ENCODE results near the gene ZFX.
"Not testable (repeated sequence)": the region's sequence is repeated elsewhere in the genome, so short reads cannot be mapped to it uniquely, and the experiment has no call there.

The ZFX gene

DNA sequence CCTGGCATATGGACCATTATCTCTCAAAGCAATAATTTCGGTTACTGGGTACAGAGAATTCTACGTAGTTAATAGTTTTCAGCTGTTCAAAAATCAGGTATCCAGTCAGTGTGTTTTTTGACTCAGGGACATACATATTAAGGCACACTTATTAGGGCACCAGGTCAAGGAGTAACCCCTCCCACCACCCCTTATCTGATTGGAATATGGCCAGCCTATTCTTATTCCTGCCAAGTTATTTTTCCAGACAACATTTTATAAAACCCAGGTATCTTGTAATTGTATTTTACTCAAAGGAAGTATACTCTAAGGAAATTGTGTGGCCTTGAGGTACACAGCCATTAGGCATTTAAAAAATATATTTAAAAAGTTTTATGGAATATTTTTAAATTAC, 4.3 kb downstream of the ZFX start:
- H3K9me3 ChIP-seq (ENCODE audit: low read length): no peaks in the 10 kb centered on the region
- H3K4me1 ChIP-seq (ENCODE audit: insufficient read depth, low read length): peaks cover 54% of the 10 kb centered on the region
- no peaks in the 10 kb centered on the region for H3K27me3 ChIP-seq (ENCODE audit: control insufficient read depth in 1 of 2, insufficient read depth in 2 of 2, low read length in 2 of 2)
- H3K9ac ChIP-seq (ENCODE audit: low read length): no peak overlapping the region
- H3K27ac ChIP-seq (ENCODE audit: low read depth, low read length): peak overlapping the region; percentile 57
- H3K36me3 ChIP-seq (ENCODE audit: insufficient read depth, low read length): peaks cover 6% of the 10 kb centered on the region
- no peak overlapping the region for H3K4me3 ChIP-seq (ENCODE audit: low read depth in 1 of 2, low read length in 2 of 2)

DNA sequence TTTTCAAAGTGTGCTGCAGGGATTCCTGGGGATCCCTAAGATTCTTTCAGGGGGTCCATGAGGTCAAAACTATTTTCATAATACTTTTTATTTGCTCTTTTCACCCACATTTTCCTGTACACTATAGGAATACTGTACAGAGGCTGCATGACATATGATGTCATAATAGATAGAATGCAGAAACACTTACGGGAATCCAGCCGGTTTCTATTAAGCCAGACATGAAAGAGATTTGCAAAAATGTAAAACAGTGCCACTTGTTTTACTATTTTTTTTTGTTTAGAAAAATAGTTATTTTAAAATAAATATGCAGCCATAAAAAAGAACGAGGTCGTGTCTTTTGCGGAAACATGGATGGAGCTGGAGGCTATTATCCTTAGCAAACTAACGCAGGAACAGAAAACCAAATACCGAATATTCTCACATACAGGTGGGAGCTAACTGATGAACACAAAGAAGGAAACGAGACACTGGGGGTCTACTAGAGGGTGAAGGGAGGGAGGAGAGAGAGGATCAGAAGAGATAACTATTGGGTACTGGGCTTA, 5.0 kb downstream of the ZFX start:
- H3K4me3 ChIP-seq (ENCODE audit: low read depth in 1 of 2, low read length in 2 of 2): no peak overlapping the region
- peaks cover 54% of the 10 kb centered on the region for H3K4me1 ChIP-seq (ENCODE audit: insufficient read depth, low read length)
- H3K27me3 ChIP-seq (ENCODE audit: control insufficient read depth in 1 of 2, insufficient read depth in 2 of 2, low read length in 2 of 2): no peaks in the 10 kb centered on the region
- no peaks in the 10 kb centered on the region for H3K9me3 ChIP-seq (ENCODE audit: low read length)
- no peak overlapping the region for H3K27ac ChIP-seq (ENCODE audit: low read depth, low read length)
- no peak overlapping the region for H3K9ac ChIP-seq (ENCODE audit: low read length)
- H3K36me3 ChIP-seq (ENCODE audit: insufficient read depth, low read length): peaks cover 6% of the 10 kb centered on the region

- H3K27me3 ChIP-seq (ENCODE audit: control insufficient read depth in 1 of 2, insufficient read depth in 2 of 2, low read length in 2 of 2); H3K9me3 ChIP-seq (ENCODE audit: low read length); H3K4me3 ChIP-seq (ENCODE audit: low read depth in 1 of 2, low read length in 2 of 2); H3K27ac ChIP-seq (ENCODE audit: low read depth, low read length); H3K36me3 ChIP-seq (ENCODE audit: insufficient read depth, low read length); H3K9ac ChIP-seq (ENCODE audit: low read length): not testable (repeated sequence)
- H3K4me1 ChIP-seq (ENCODE audit: insufficient read depth, low read length): peaks cover 54% of the 10 kb centered on the region
Observed at GRCh38 chrX:24155747-24156146, 6.2 kb downstream of the ZFX start.

DNA sequence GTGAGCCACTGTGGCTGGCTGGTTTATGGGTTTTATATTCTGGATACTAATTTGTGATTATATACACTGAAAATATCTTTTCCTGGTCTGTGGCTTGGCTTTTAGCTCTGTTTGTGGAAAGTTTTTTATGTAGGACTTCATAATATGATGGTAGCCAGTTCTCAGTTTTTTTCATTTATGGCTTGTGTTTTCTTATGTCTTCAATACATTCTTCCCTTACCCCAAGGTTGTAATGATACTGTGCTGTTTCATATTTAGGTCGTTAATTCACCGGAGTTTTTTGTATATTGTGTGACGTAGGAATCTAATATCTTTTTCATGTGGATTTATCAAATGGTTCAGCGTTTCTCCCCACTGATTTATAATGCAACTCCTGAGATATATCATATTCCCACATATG, 6.6 kb downstream of the ZFX start:
- no peak overlapping the region for H3K9ac ChIP-seq (ENCODE audit: low read length)
- H3K27ac ChIP-seq (ENCODE audit: low read depth, low read length): no peak overlapping the region
- H3K4me1 ChIP-seq (ENCODE audit: insufficient read depth, low read length): peaks cover 52% of the 10 kb centered on the region
- H3K36me3 ChIP-seq (ENCODE audit: insufficient read depth, low read length): peaks cover 6% of the 10 kb centered on the region
- H3K9me3 ChIP-seq (ENCODE audit: low read length): no peaks in the 10 kb centered on the region
- no peaks in the 10 kb centered on the region for H3K27me3 ChIP-seq (ENCODE audit: control insufficient read depth in 1 of 2, insufficient read depth in 2 of 2, low read length in 2 of 2)
- no peak overlapping the region for H3K4me3 ChIP-seq (ENCODE audit: low read depth in 1 of 2, low read length in 2 of 2)

- H3K27me3 ChIP-seq (ENCODE audit: control insufficient read depth in 1 of 2, insufficient read depth in 2 of 2, low read length in 2 of 2): no peaks in the 10 kb centered on the region
- no peak overlapping the region for H3K9ac ChIP-seq (ENCODE audit: low read length)
- no peaks in the 10 kb centered on the region for H3K9me3 ChIP-seq (ENCODE audit: low read length)
- H3K36me3 ChIP-seq (ENCODE audit: insufficient read depth, low read length): no peaks in the 10 kb centered on the region
- no peak overlapping the region for H3K4me3 ChIP-seq (ENCODE audit: low read depth in 1 of 2, low read length in 2 of 2)
- no peak overlapping the region for H3K27ac ChIP-seq (ENCODE audit: low read depth, low read length)
- peaks cover 28% of the 10 kb centered on the region for H3K4me1 ChIP-seq (ENCODE audit: insufficient read depth, low read length)
Observed at GRCh38 chrX:24158881-24159280, 9.4 kb downstream of the ZFX start.

DNA sequence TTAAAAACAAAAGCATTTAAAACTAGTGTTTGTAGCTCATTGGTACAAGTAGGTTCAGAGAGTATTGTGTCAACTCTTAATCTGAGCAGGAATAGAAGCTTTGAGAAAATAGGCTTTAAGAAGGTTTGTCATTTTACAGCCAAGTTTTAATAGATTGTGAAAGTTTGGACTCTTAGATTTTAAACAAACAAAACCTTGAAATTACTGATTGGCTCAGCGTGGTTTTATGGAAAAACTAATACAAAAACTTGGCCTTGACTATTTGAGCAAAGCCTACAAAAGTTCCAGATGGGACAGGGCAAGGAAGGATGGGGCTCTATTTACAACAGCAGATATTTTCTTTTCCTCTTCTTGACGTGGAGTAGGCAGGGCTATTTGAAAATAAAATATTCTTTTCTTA, 16.5 kb downstream of the ZFX start:
- Histone ChIP-seq H3K9ac (ENCODE audit: low read length) (no peak overlapping the region), H3K9me3 (ENCODE audit: low read length) (no peaks in the 10 kb centered on the region), H3K4me3 (ENCODE audit: low read depth in 1 of 2, low read length in 2 of 2) (no peak overlapping the region), H3K27me3 (ENCODE audit: control insufficient read depth in 1 of 2, insufficient read depth in 2 of 2, low read length in 2 of 2) (no peaks in the 10 kb centered on the region), H3K36me3 (ENCODE audit: insufficient read depth, low read length) (no peaks in the 10 kb centered on the region), H3K4me1 (ENCODE audit: insufficient read depth, low read length) (peaks cover 36% of the 10 kb centered on the region), H3K27ac (ENCODE audit: low read depth, low read length) (no peak overlapping the region)

DNA sequence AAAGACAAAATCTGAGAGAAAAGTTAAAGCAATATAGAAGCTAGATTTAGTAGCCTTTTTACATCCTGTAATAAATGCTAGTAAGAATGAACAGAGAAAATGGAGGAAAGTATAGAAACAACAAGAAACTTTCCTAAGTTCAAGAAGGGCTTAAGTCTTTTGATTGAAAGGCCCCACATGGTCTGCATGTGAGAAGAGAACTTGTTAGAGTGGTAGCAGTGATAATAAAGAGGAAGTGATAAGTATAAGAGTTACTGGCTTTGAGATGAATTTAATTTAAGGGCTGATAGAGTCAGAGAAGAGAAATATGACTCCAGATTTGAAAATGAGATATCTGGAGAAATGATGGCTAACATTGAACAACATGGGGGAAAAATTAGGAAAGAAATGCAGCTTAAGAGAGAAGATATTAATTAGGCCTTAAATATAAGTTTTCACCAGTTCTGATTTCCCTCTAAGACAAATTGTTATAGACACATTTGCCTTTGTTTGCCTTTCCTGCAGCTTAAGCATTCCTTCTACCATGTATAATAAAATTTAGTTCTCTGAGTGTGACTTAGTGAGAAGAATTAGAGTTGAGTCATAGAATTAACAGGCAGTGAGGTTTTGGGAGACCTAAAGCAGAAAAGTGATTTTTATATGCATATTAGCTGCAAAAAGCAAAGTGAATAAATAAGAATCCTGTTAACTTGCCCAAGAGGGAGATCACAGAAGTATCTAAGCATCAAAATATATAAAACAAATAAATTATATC, 18.4 kb downstream of the ZFX start:
- Histone ChIP-seq H3K9me3 (ENCODE audit: low read length) (no peaks in the 10 kb centered on the region), H3K27ac (ENCODE audit: low read depth, low read length) (no peak overlapping the region), H3K9ac (ENCODE audit: low read length) (no peak overlapping the region), H3K27me3 (ENCODE audit: control insufficient read depth in 1 of 2, insufficient read depth in 2 of 2, low read length in 2 of 2) (no peaks in the 10 kb centered on the region), H3K4me1 (ENCODE audit: insufficient read depth, low read length) (peaks cover 49% of the 10 kb centered on the region), H3K36me3 (ENCODE audit: insufficient read depth, low read length) (peaks cover 2% of the 10 kb centered on the region), H3K4me3 (ENCODE audit: low read depth in 1 of 2, low read length in 2 of 2) (no peak overlapping the region)

DNA sequence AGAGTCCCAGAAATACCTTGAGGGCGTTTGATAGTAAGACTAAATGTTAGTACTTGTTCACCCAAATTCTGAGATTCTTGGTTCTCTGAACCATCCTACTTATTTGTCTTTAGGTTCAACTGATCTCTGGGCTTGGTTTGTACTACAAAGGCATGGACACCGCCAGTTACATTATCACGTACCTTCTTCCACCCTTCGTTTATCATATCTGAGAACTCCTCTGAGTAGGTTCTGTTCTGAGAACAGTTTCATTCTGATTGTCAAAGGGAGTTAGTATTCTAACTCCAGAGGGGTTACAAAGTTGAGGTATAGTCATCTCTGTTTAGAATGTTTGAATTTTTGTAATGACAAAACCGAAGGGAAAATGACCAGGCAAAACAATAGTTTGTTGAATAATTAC, 19.3 kb downstream of the ZFX start:
- H3K4me3 ChIP-seq (ENCODE audit: low read depth in 1 of 2, low read length in 2 of 2): no peak overlapping the region

DNA sequence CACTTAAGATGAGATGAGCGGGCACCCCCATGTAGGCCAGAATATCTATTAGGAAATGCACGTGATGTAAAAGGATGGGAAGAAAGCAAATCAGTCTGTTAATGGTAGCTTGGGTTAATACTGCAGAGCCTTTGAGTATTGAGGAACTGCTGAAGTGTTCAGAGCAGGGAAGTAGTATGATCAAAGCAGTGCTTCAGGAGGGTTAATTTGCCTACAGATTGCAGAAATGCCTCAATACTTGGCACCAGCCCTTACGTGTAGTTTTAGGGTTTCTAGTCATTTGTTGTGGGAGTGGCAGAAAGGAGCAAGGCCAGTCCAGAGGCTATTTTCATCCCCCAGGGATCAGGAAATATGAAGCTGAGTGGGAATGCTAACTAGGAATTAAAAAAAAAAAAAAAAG, 19.7 kb downstream of the ZFX start:
- no peaks in the 10 kb centered on the region for H3K27me3 ChIP-seq (ENCODE audit: control insufficient read depth in 1 of 2, insufficient read depth in 2 of 2, low read length in 2 of 2)
- peaks cover 49% of the 10 kb centered on the region for H3K4me1 ChIP-seq (ENCODE audit: insufficient read depth, low read length)
- no peak overlapping the region for H3K9ac ChIP-seq (ENCODE audit: low read length)
- peaks cover 9% of the 10 kb centered on the region for H3K36me3 ChIP-seq (ENCODE audit: insufficient read depth, low read length)
- H3K27ac ChIP-seq (ENCODE audit: low read depth, low read length): no peak overlapping the region
- H3K4me3 ChIP-seq (ENCODE audit: low read depth in 1 of 2, low read length in 2 of 2): no peak overlapping the region
- no peaks in the 10 kb centered on the region for H3K9me3 ChIP-seq (ENCODE audit: low read length)

More for the DNA sequence above, 19.3 kb downstream of the ZFX start:
- no peak overlapping the region for H3K27ac ChIP-seq (ENCODE audit: low read depth, low read length)
- no peaks in the 10 kb centered on the region for H3K27me3 ChIP-seq (ENCODE audit: control insufficient read depth in 1 of 2, insufficient read depth in 2 of 2, low read length in 2 of 2)
- H3K9ac ChIP-seq (ENCODE audit: low read length): no peak overlapping the region
- no peaks in the 10 kb centered on the region for H3K9me3 ChIP-seq (ENCODE audit: low read length)
- peaks cover 9% of the 10 kb centered on the region for H3K36me3 ChIP-seq (ENCODE audit: insufficient read depth, low read length)
- H3K4me1 ChIP-seq (ENCODE audit: insufficient read depth, low read length): peaks cover 49% of the 10 kb centered on the region

DNA sequence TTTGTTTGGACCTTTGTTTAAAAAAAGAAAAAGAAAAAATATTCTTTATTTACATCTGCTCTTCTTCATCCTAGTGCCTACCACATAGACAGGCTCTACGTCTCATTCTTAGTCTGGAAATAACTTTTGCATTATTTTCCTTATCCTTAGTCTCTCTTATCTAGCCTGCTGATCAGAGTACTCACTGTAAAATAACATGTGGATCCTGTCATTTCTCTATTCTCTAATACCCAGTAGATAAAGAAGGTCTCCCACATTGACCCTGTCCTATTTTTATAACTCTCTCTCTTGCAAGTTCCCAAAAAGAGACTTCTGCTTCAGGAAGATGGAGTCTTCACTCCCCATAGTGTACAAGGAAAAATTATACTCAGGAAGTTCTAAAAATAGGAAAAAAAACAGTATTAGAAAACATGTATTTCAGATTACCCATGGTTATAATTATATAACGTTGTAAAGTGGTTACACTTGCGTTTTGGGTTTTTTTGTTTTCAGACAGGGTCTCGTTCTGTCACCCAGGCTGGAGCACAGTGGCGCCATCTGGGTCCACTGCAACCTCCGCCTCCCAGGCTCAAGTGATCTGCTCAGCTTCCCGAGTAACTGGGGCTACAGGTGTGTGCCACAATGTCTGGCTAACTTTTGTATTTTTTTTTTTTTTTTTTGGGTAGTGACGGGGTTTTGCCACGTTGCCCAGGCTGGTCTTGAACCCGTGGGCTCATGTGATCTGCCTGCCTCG, 23.8 kb downstream of the ZFX start:
- Histone ChIP-seq H3K27me3 (ENCODE audit: control insufficient read depth in 1 of 2, insufficient read depth in 2 of 2, low read length in 2 of 2) (no peaks in the 10 kb centered on the region), H3K9ac (ENCODE audit: low read length) (no peak overlapping the region), H3K9me3 (ENCODE audit: low read length) (no peaks in the 10 kb centered on the region), H3K4me3 (ENCODE audit: low read depth in 1 of 2, low read length in 2 of 2) (no peak overlapping the region), H3K36me3 (ENCODE audit: insufficient read depth, low read length) (peaks cover 17% of the 10 kb centered on the region), H3K4me1 (ENCODE audit: insufficient read depth, low read length) (peaks cover 30% of the 10 kb centered on the region), H3K27ac (ENCODE audit: low read depth, low read length) (no peak overlapping the region)

GRCh38 chrX:24175276-24175675, 25.7 kb downstream of the ZFX start:
- Histone ChIP-seq H3K9me3 (ENCODE audit: low read length) (no peaks in the 10 kb centered on the region), H3K4me3 (ENCODE audit: low read depth in 1 of 2, low read length in 2 of 2) (no peak overlapping the region), H3K36me3 (ENCODE audit: insufficient read depth, low read length) (peaks cover 34% of the 10 kb centered on the region), H3K4me1 (ENCODE audit: insufficient read depth, low read length) (peaks cover 17% of the 10 kb centered on the region), H3K27me3 (ENCODE audit: control insufficient read depth in 1 of 2, insufficient read depth in 2 of 2, low read length in 2 of 2) (no peaks in the 10 kb centered on the region), H3K9ac (ENCODE audit: low read length) (no peak overlapping the region), H3K27ac (ENCODE audit: low read depth, low read length) (no peak overlapping the region)

Measured in muscle layer of colon (tissue), 2 donors.